ENCODE measurements around the gene DET1. TPM values are rescaled to one million over a fixed set of nuclear protein-coding genes. Genes with fewer than 3 reads are reported as not detected.
"Not testable (repeated sequence)": the region's sequence is repeated elsewhere in the genome, so short reads cannot be mapped to it uniquely, and the experiment has no call there.

DET1 gene
- total RNA-seq, 1 donor from 2014 or later: 4.1 TPM

- Mint-ChIP-seq H3K36me3 (ENCODE audit: low read depth) (no peaks in the 10 kb centered on the region), H3K4me1 (ENCODE audit: low read depth) (no peaks in the 10 kb centered on the region), H3K27ac (ENCODE audit: unreplicated experiment) (no peak overlapping the region), H3K9me3 (ENCODE audit: low read depth) (no peaks in the 10 kb centered on the region), H3K4me3 (ENCODE audit: unreplicated experiment) (no peak overlapping the region), H3K27me3 (ENCODE audit: low read depth) (peaks cover 6% of the 10 kb centered on the region)
- no peak for TF ChIP-seq CTCF (IDR thresholded peaks at IDR 0.05)
- no peak for DNase-seq (ENCODE audit: low spot score)
These were observed 22.1 kb upstream of the DET1 start for GRCh38 chr15:88568589-88568988.

GRCh38 chr15:88564741-88565140, 18.3 kb upstream of the DET1 start:
- H3K9me3 Mint-ChIP-seq (ENCODE audit: low read depth): no peaks in the 10 kb centered on the region
- no peak for TF ChIP-seq CTCF (IDR thresholded peaks at IDR 0.05)
- H3K27ac Mint-ChIP-seq (ENCODE audit: unreplicated experiment): no peak overlapping the region
- no peaks in the 10 kb centered on the region for H3K4me1 Mint-ChIP-seq (ENCODE audit: low read depth)
- no peak overlapping the region for H3K4me3 Mint-ChIP-seq (ENCODE audit: unreplicated experiment)
- no peaks in the 10 kb centered on the region for H3K36me3 Mint-ChIP-seq (ENCODE audit: low read depth)
- DNase-seq (ENCODE audit: low spot score): no peak
- H3K27me3 Mint-ChIP-seq (ENCODE audit: low read depth): peaks cover 3% of the 10 kb centered on the region

GRCh38 chr15:88563638-88564037, 17.2 kb upstream of the DET1 start:
- H3K9me3 Mint-ChIP-seq (ENCODE audit: low read depth): peaks cover 3% of the 10 kb centered on the region
- H3K27ac Mint-ChIP-seq (ENCODE audit: unreplicated experiment): no peak overlapping the region
- no peak overlapping the region for H3K4me3 Mint-ChIP-seq (ENCODE audit: unreplicated experiment)
- DNase-seq (ENCODE audit: low spot score): no peak
- peaks cover 3% of the 10 kb centered on the region for H3K36me3 Mint-ChIP-seq (ENCODE audit: low read depth)
- no peaks in the 10 kb centered on the region for H3K4me1 Mint-ChIP-seq (ENCODE audit: low read depth)
- no peak for TF ChIP-seq CTCF (IDR thresholded peaks at IDR 0.05)
- H3K27me3 Mint-ChIP-seq (ENCODE audit: low read depth): peaks cover 3% of the 10 kb centered on the region

GRCh38 chr15:88559565-88559964, 13.1 kb upstream of the DET1 start:
- not testable (repeated sequence) for H3K36me3 Mint-ChIP-seq (ENCODE audit: low read depth); H3K4me3 Mint-ChIP-seq (ENCODE audit: unreplicated experiment); H3K27me3 Mint-ChIP-seq (ENCODE audit: low read depth); DNase-seq (ENCODE audit: low spot score); H3K4me1 Mint-ChIP-seq (ENCODE audit: low read depth); H3K27ac Mint-ChIP-seq (ENCODE audit: unreplicated experiment)
- H3K9me3 Mint-ChIP-seq (ENCODE audit: low read depth): peaks cover 13% of the 10 kb centered on the region

GRCh38 chr15:88558026-88558425, 11.5 kb upstream of the DET1 start:
- not testable (repeated sequence) for DNase-seq (ENCODE audit: low spot score); H3K27me3 Mint-ChIP-seq (ENCODE audit: low read depth); H3K4me1 Mint-ChIP-seq (ENCODE audit: low read depth); H3K27ac Mint-ChIP-seq (ENCODE audit: unreplicated experiment); H3K36me3 Mint-ChIP-seq (ENCODE audit: low read depth); H3K4me3 Mint-ChIP-seq (ENCODE audit: unreplicated experiment)
- peaks cover 13% of the 10 kb centered on the region for H3K9me3 Mint-ChIP-seq (ENCODE audit: low read depth)

GRCh38 chr15:88548009-88548408, 1.5 kb upstream of the DET1 start:
- H3K9me3 Mint-ChIP-seq (ENCODE audit: low read depth); H3K27ac Mint-ChIP-seq (ENCODE audit: unreplicated experiment); DNase-seq (ENCODE audit: low spot score); H3K27me3 Mint-ChIP-seq (ENCODE audit: low read depth); H3K4me3 Mint-ChIP-seq (ENCODE audit: unreplicated experiment); H3K36me3 Mint-ChIP-seq (ENCODE audit: low read depth): not testable (repeated sequence)
- H3K4me1 Mint-ChIP-seq (ENCODE audit: low read depth): peaks cover 12% of the 10 kb centered on the region

- not testable (repeated sequence) for H3K27me3 Mint-ChIP-seq (ENCODE audit: low read depth); H3K36me3 Mint-ChIP-seq (ENCODE audit: low read depth); H3K9me3 Mint-ChIP-seq (ENCODE audit: low read depth); DNase-seq (ENCODE audit: low spot score)
- Mint-ChIP-seq H3K27ac (ENCODE audit: unreplicated experiment) (peak overlapping the region; percentile 76), H3K4me1 (ENCODE audit: low read depth) (peaks cover 12% of the 10 kb centered on the region), H3K4me3 (ENCODE audit: unreplicated experiment) (peak overlapping the region; percentile 89)
These were observed 768 bp downstream of the DET1 start for GRCh38 chr15:88545578-88546247.

Data from chondrocyte (in vitro differentiated cells).